Loucy (cell line): ENCODE results near the gene EML3.

Experiments used
- H2AFZ ChIP-seq: fragments of 200-600 bp; sonication (generic); 2 replicates; pipeline ENCODE4 v1.6.0; 2016; ENCODE audit warnings: antibody characterized with exemption, mild to moderate bottlenecking, low read length, moderate library complexity
- H3F3A ChIP-seq: fragments of 200-600 bp; 2 replicates; pipeline ENCODE4 v1.6.0; 2016; ENCODE audit warnings: antibody characterized with exemption, low read depth, mild to moderate bottlenecking
- H3K27me3 ChIP-seq: fragments of 200-600 bp; sonication (generic); 2 replicates; pipeline ENCODE4 v1.6.1; 2014; ENCODE audit warnings: low read length, mild to moderate bottlenecking; ENCODE audit not compliant: insufficient read depth, poor library complexity, severe bottlenecking
- H3K36me3 ChIP-seq: fragments of 200-600 bp; sonication (generic); 2 replicates; pipeline ENCODE4 v1.6.1; 2016; ENCODE audit warnings: low read length; ENCODE audit not compliant: insufficient read depth
- H3K4me1 ChIP-seq: fragments of 200-600 bp; sonication (generic); 2 replicates; pipeline ENCODE4 v1.5.1; 2014; ENCODE audit warnings: low read length, mild to moderate bottlenecking; ENCODE audit not compliant: insufficient read depth, poor library complexity, severe bottlenecking
- H3K4me2 ChIP-seq: fragments of 200-600 bp; sonication (generic); 2 replicates; pipeline ENCODE4 v1.6.0; 2014; ENCODE audit warnings: antibody characterized with exemption, low read length, low read depth, mild to moderate bottlenecking; ENCODE audit not compliant: poor library complexity, severe bottlenecking
- H3K4me3 ChIP-seq: fragments of 200-600 bp; sonication (generic); 2 replicates; pipeline ENCODE4 v1.5.1; 2014; ENCODE audit warnings: low read length, mild to moderate bottlenecking, mixed read lengths; ENCODE audit not compliant: poor library complexity, severe bottlenecking
- H3K79me2 ChIP-seq: fragments of 200-600 bp; sonication (generic); 2 replicates; pipeline ENCODE4 v1.6.1; 2014; ENCODE audit warnings: low read length; ENCODE audit not compliant: insufficient read depth
- H3K9ac ChIP-seq: fragments of 200-600 bp; sonication (generic); 2 replicates; pipeline ENCODE4 v1.6.0; 2014; ENCODE audit warnings: mild to moderate bottlenecking, low read depth, low read length, moderate library complexity; ENCODE audit not compliant: poor library complexity, severe bottlenecking
- H3K9me2 ChIP-seq: fragments of 200-600 bp; sonication (generic); replicated peaks from 2 replicates; pipeline ENCODE4 v1.6.1; 2016; ENCODE audit warnings: low read depth, low read length, mixed read lengths
- H3K9me3 ChIP-seq: fragments of 200-600 bp; sonication (generic); 2 replicates; pipeline ENCODE4 v1.6.1; 2014; ENCODE audit warnings: mild to moderate bottlenecking, antibody characterized with exemption, low read length, low read depth; ENCODE audit not compliant: insufficient read depth
- H4K20me1 ChIP-seq: fragments of 200-600 bp; sonication (generic); 2 replicates; pipeline ENCODE4 v1.6.0; 2014; ENCODE audit warnings: antibody characterized with exemption, low read length, mild to moderate bottlenecking; ENCODE audit not compliant: insufficient read depth, poor library complexity, severe bottlenecking
- EZH2phosphoT487 ChIP-seq: fragments of 200-600 bp; IDR thresholded peaks from 2 replicates; pipeline ENCODE4 v1.6.1; 2018; ENCODE audit warnings: antibody characterized with exemption, mild to moderate bottlenecking, moderate library complexity, borderline replicate concordance
- TF ChIP-seq, protein P1 (sequence below): fragments of 200-600 bp; sonication (generic); conservative IDR thresholded peaks from 2 replicates; pipeline ENCODE4 v1.5.1; 2014; ENCODE audit warnings: mild to moderate bottlenecking, antibody characterized with exemption, low read length

EML3 gene

DNA sequence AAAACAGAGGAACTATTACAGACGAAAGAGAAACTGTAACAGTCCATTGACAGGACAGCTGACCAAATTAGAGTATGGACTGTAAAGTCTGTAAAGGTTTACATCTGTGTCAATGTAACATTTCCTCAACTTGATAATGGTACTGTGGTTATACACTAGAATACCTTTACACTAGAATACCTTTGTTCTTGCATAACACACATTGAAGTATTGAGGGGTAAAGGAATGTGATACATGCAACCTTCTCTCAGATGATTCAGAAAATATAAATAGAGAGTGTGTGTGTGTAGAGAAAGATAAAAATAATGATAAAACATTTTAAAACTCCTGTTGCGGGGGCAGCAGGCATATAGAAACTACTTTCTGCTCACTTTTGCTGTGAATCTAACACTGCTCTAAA lies 33.3 kb downstream of the EML3 start:
- Histone ChIP-seq H3K4me3 (no peak overlapping the region), H3K27me3 (no peaks in the 10 kb centered on the region), H3K36me3 (peaks cover 39% of the 10 kb centered on the region; the same call in 1 of the 2 replicates), H3F3A (no peaks in the 10 kb centered on the region), H3K4me2 (no peak overlapping the region), H3K9me3 (no peaks in the 10 kb centered on the region), H3K9ac (no peak overlapping the region), H3K4me1 (peaks cover 8% of the 10 kb centered on the region), H3K9me2 (no peaks in the 10 kb centered on the region), H4K20me1 (peaks cover 4% of the 10 kb centered on the region), H2AFZ (no peak overlapping the region), H3K79me2 (peaks cover 33% of the 10 kb centered on the region; the same call in 1 of the 2 replicates)
- no peak for TF ChIP-seq EZH2phosphoT487
- TF ChIP-seq, protein P1, sequence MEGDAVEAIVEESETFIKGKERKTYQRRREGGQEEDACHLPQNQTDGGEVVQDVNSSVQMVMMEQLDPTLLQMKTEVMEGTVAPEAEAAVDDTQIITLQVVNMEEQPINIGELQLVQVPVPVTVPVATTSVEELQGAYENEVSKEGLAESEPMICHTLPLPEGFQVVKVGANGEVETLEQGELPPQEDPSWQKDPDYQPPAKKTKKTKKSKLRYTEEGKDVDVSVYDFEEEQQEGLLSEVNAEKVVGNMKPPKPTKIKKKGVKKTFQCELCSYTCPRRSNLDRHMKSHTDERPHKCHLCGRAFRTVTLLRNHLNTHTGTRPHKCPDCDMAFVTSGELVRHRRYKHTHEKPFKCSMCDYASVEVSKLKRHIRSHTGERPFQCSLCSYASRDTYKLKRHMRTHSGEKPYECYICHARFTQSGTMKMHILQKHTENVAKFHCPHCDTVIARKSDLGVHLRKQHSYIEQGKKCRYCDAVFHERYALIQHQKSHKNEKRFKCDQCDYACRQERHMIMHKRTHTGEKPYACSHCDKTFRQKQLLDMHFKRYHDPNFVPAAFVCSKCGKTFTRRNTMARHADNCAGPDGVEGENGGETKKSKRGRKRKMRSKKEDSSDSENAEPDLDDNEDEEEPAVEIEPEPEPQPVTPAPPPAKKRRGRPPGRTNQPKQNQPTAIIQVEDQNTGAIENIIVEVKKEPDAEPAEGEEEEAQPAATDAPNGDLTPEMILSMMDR, result no peak

DNA sequence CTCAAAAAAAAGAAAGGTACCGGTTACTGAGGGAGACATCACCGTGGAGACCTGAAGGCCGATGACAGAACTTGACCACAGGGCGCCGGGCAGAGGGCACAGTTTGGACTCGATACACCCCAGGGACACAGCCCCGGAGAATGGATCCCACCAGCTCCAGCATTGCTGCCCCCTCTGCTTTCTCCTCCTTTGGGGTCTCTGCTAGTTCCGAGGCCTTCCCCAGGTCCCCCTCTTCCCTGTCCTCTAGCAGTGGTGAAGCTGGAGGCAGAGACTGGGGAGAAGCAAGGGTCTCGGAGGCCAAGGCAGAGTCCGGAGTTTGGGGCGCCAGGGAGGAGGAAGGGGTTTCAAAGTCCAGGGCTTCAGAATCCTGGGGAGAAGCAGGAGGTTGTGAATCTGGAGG lies 34.0 kb downstream of the EML3 start:
- peaks cover 27% of the 10 kb centered on the region for H3K79me2 ChIP-seq
- peaks cover 9% of the 10 kb centered on the region for H3K4me1 ChIP-seq
- H2AFZ ChIP-seq, result no peak overlapping the region
- H3K4me3 ChIP-seq, result no peak overlapping the region
- TF ChIP-seq EZH2phosphoT487, result no peak
- TF ChIP-seq, protein P1, result no peak
- H3K27me3 ChIP-seq, result peaks cover 2% of the 10 kb centered on the region
- no peak overlapping the region for H3K9ac ChIP-seq
- H3K9me2 ChIP-seq, result no peaks in the 10 kb centered on the region
- no peaks in the 10 kb centered on the region for H4K20me1 ChIP-seq
- H3K36me3 ChIP-seq, result peaks cover 36% of the 10 kb centered on the region; the same call in 1 of the 2 replicates
- H3F3A ChIP-seq, result no peaks in the 10 kb centered on the region
- H3K4me2 ChIP-seq, result no peak overlapping the region
- no peaks in the 10 kb centered on the region for H3K9me3 ChIP-seq

DNA sequence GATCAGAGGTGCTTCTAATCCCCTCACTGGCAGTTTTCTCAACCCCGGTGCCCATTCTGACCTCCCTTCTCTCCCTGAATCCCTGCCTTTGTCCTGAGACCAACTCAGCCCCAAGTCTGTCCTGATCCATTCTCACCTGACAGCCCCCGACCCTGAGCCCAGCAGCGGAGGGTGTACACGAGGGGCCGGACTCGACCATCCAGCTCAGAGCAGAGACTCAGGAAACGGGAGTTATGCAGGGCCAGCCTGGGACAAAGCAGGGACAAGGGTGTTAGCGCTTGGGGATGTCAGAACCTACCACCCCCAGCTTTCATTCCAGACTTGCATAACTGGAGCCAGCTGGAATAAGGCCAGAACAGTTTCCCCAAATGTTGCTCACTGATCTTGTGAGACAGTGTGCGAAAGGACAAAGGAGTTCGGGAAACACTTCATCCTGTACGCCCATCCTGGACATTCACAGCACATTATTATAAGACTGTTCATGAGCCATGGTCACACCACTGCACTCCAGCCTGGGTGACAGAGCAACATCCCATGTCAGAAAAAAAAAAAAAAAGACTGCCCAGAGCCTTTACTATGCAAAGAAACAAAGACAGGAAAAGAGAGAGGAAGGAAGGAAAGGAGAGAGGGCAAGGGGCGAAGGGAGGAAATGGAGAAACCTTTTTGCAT lies 35.4 kb downstream of the EML3 start:
- Histone ChIP-seq H3K4me3 (no peak overlapping the region), H3K9me3 (no peaks in the 10 kb centered on the region), H3K36me3 (peaks cover 36% of the 10 kb centered on the region; the same call in 1 of the 2 replicates), H3K9ac (no peak overlapping the region), H2AFZ (no peak overlapping the region), H3K27me3 (peaks cover 7% of the 10 kb centered on the region), H3F3A (no peaks in the 10 kb centered on the region), H4K20me1 (peaks cover 12% of the 10 kb centered on the region), H3K79me2 (peaks cover 30% of the 10 kb centered on the region), H3K4me1 (peaks cover 15% of the 10 kb centered on the region), H3K4me2 (no peak overlapping the region), H3K9me2 (no peaks in the 10 kb centered on the region)
- TF ChIP-seq, protein P1, result no peak
- no peak for TF ChIP-seq EZH2phosphoT487
